NCI-H82 (cell line): Measurements from ENCODE around the gene TTC33.
"Not testable (repeated sequence)": the region's sequence is repeated elsewhere in the genome, so short reads cannot be mapped to it uniquely, and the experiment has no call there.

Source experiments
- DNase-seq: peaks from one replicate; lab custom pipeline; 2025; lab: John Stamatoyannopoulos, UW

TTC33 gene

GRCh38 chr5:40614923-40615585 is 140.7 kb downstream of the TTC33 start:
- DNase-seq = no peak

GRCh38 chr5:40614466-40614865 is 141.3 kb downstream of the TTC33 start:
- DNase-seq = no peak

- no peak for DNase-seq
These were observed 148.6 kb downstream of the TTC33 start for GRCh38 chr5:40607202-40607601.

- no peak for DNase-seq
These were observed 149.5 kb downstream of the TTC33 start for GRCh38 chr5:40606077-40606765.

- no peak for DNase-seq
These were observed 150.3 kb downstream of the TTC33 start for GRCh38 chr5:40605295-40605958.

GRCh38 chr5:40603378-40603777 is 152.4 kb downstream of the TTC33 start:
- peak; percentile 1 for DNase-seq

- no peak for DNase-seq
These were observed 154.4 kb downstream of the TTC33 start for GRCh38 chr5:40601198-40601868.

GRCh38 chr5:40600383-40600782 is 155.4 kb downstream of the TTC33 start:
- no peak for DNase-seq

- no peak for DNase-seq
These were observed 156.1 kb downstream of the TTC33 start for GRCh38 chr5:40599676-40600075.

- DNase-seq = no peak
These were observed 160.9 kb downstream of the TTC33 start for GRCh38 chr5:40594811-40595210.

GRCh38 chr5:40591727-40592396 is 163.9 kb downstream of the TTC33 start:
- not testable (repeated sequence) for DNase-seq

GRCh38 chr5:40587376-40587775 is 168.4 kb downstream of the TTC33 start:
- no peak for DNase-seq

GRCh38 chr5:40585537-40586267 is 170.1 kb downstream of the TTC33 start:
- no peak for DNase-seq

- no peak for DNase-seq
These were observed 171.7 kb downstream of the TTC33 start for GRCh38 chr5:40584054-40584453.

- no peak for DNase-seq
These were observed 177.0 kb downstream of the TTC33 start for GRCh38 chr5:40578501-40579451.

GRCh38 chr5:40577718-40578117 is 178.0 kb downstream of the TTC33 start:
- no peak for DNase-seq

- no peak for DNase-seq
These were observed 179.8 kb downstream of the TTC33 start for GRCh38 chr5:40575921-40576320.

- DNase-seq = no peak
These were observed 180.3 kb downstream of the TTC33 start for GRCh38 chr5:40575411-40575810.

- peak; percentile 54 for DNase-seq
These were observed 182.8 kb downstream of the TTC33 start for GRCh38 chr5:40572937-40573336.

GRCh38 chr5:40572391-40572790 is 183.4 kb downstream of the TTC33 start:
- no peak for DNase-seq
